DLD1 (cell line): ENCODE measurements around the gene MPRIP.

Experiments
- in situ Hi-C: cut with HindIII; loops from 2 replicates; pipeline ENCODE4 v1.10.0; 2017; ENCODE audit warnings: low sequenced_read_pairs

MPRIP gene

GRCh38 chr17:17227608-17228520, 185.6 kb downstream of the MPRIP start:
- in situ Hi-C loops, result no loop called here

GRCh38 chr17:17228521-17229279, 186.4 kb downstream of the MPRIP start:
- in situ Hi-C loops, result no loop called here

- in situ Hi-C loops, result no loop called here
Observed at GRCh38 chr17:17229416-17230384, 187.4 kb downstream of the MPRIP start.

- in situ Hi-C loops, result no loop called here
Observed at GRCh38 chr17:17231621-17232302, 189.5 kb downstream of the MPRIP start.

GRCh38 chr17:17232303-17232621, 190.0 kb downstream of the MPRIP start:
- in situ Hi-C loops, result no loop called here

- in situ Hi-C loops, result no loop called here
Observed at GRCh38 chr17:17235212-17236174, 193.2 kb downstream of the MPRIP start.

- in situ Hi-C loops, result no loop called here
Observed at GRCh38 chr17:17236295-17237025, 194.2 kb downstream of the MPRIP start.

GRCh38 chr17:17237026-17237799, 195.0 kb downstream of the MPRIP start, which contains the start of gene FLCN:
TSS of gene FLCN (minus strand) at chr17:17237168. CDS start at chr17:17228137, 9,031 bp downstream.
- in situ Hi-C loops, result no loop called here

GRCh38 chr17:17239832-17240231, 197.6 kb downstream of the MPRIP start:
- in situ Hi-C loops, result no loop called here

- in situ Hi-C loops, result no loop called here
Observed at GRCh38 chr17:17241656-17242055, 199.4 kb downstream of the MPRIP start.

- in situ Hi-C loops, result no loop called here
Observed at GRCh38 chr17:17242246-17242645, 200.0 kb downstream of the MPRIP start.
